PFSK-1 (cell line): ENCODE measurements around the gene DNAH6.

Source experiments
- FOXP2 ChIP-seq: optimal IDR thresholded peaks from 2 replicates; pipeline ENCODE3; 2011; ENCODE audit warnings: borderline replicate concordance, control low read depth, inconsistent platforms; ENCODE audit not compliant: insufficient read depth; ENCODE audit errors: extremely low read length, extremely low read depth
- POLR2AphosphoS5 ChIP-seq: IDR thresholded peaks from 2 replicates; pipeline ENCODE4 v1.6.1; 2012; ENCODE audit warnings: low read depth, mild to moderate bottlenecking, control low read depth, low read length, moderate library complexity
- SIN3A ChIP-seq: IDR thresholded peaks from 2 replicates; pipeline ENCODE4 v1.6.1; 2012; ENCODE audit warnings: mild to moderate bottlenecking, low read length, moderate library complexity, borderline replicate concordance; ENCODE audit not compliant: insufficient read depth
- TAF1 ChIP-seq: IDR thresholded peaks from 2 replicates; pipeline ENCODE4 v1.6.1; 2012; ENCODE audit warnings: low read length, control low read depth, borderline replicate concordance; ENCODE audit not compliant: insufficient read depth
- TF ChIP-seq, protein P1 (sequence below), 2 experiments: IDR thresholded peaks; 2 replicates each; pipeline versions ENCODE4 v1.6.1 to v1.8.0; 2011 to 2012; ENCODE audit warnings: low read depth in 2 of 2, low read length in 2 of 2, control low read depth in 1 of 2, inconsistent platforms in 1 of 2, mild to moderate bottlenecking in 1 of 2, moderate library complexity in 1 of 2; ENCODE audit not compliant: insufficient read depth in 1 of 2

Gene DNAH6

DNA sequence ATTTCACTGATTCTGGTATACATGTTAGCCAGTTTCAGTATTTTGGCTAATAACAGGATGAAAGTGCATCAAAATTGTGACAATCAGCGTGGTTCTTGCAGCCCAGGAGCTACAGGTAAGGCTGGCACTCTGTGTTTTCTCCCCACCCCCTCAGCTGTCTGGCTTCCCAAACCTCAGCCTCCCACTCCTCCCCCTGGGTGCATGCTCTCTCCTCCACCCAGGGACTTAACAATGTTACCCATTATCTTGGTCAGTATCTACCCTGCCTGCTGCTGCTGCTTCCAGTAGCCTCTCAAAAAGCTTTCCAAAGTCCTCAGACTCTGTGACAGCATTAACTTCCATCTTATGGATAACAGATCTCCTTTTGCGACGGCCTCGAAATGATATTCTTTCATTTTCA is 323.6 kb downstream of the DNAH6 start:
- TF ChIP-seq FOXP2 (no peak), POLR2AphosphoS5 (no peak), SIN3A (no peak), TAF1 (no peak)
- TF ChIP-seq, protein P1, sequence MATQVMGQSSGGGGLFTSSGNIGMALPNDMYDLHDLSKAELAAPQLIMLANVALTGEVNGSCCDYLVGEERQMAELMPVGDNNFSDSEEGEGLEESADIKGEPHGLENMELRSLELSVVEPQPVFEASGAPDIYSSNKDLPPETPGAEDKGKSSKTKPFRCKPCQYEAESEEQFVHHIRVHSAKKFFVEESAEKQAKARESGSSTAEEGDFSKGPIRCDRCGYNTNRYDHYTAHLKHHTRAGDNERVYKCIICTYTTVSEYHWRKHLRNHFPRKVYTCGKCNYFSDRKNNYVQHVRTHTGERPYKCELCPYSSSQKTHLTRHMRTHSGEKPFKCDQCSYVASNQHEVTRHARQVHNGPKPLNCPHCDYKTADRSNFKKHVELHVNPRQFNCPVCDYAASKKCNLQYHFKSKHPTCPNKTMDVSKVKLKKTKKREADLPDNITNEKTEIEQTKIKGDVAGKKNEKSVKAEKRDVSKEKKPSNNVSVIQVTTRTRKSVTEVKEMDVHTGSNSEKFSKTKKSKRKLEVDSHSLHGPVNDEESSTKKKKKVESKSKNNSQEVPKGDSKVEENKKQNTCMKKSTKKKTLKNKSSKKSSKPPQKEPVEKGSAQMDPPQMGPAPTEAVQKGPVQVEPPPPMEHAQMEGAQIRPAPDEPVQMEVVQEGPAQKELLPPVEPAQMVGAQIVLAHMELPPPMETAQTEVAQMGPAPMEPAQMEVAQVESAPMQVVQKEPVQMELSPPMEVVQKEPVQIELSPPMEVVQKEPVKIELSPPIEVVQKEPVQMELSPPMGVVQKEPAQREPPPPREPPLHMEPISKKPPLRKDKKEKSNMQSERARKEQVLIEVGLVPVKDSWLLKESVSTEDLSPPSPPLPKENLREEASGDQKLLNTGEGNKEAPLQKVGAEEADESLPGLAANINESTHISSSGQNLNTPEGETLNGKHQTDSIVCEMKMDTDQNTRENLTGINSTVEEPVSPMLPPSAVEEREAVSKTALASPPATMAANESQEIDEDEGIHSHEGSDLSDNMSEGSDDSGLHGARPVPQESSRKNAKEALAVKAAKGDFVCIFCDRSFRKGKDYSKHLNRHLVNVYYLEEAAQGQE (IDR thresholded peaks at IDR 0.05; ENCODE audit: insufficient read depth in 1 of 2, low read depth in 2 of 2, low read length in 2 of 2), result no peak

DNA sequence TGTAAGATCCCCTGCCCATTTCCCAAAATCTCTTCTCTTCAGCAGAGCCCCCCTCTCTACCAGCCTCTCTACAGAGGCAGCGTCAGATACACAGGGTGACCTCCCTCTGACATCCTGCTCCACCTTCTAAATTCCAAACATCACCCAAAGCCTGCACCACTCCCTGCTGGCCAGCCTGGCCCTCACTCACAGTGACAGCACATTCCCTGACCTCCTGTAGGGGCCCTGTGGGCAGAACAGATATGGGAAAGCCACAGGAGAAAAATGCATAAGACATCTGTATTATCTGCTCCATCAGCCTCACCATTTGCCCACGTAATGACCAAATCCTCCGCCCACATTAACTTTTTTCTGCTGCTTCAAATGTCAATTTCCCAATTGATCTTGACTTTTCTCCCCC is 324.0 kb downstream of the DNAH6 start:
- TF ChIP-seq, protein P1 (IDR thresholded peaks at IDR 0.05; ENCODE audit: insufficient read depth in 1 of 2, low read depth in 2 of 2, low read length in 2 of 2), result no peak
- TF ChIP-seq SIN3A, result no peak
- no peak for TF ChIP-seq FOXP2
- TF ChIP-seq POLR2AphosphoS5, result no peak
- TF ChIP-seq TAF1, result no peak

DNA sequence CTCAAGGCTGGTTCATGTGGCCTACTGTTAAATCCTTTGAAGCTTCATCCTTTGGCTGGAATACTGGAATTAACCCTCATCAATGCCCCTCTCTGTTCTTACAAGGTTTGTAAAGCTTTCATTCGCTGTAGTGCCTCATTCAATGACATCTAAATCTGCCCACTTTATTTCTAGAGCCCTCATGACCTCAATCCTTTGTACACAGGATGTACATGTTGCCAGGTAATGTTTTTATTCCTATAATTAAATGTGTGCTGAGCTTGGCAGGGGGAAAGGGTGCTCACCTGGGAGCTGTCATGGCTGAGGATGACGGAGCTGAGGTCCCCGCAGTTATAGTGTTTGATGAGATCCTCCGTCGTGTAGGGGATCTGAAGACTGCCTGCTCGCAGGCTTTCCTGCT is 325.3 kb downstream of the DNAH6 start:
- TF ChIP-seq, protein P1 (IDR thresholded peaks at IDR 0.05; ENCODE audit: insufficient read depth in 1 of 2, low read depth in 2 of 2, low read length in 2 of 2), result no peak
- TF ChIP-seq TAF1 (no peak), FOXP2 (no peak), SIN3A (no peak)

DNA sequence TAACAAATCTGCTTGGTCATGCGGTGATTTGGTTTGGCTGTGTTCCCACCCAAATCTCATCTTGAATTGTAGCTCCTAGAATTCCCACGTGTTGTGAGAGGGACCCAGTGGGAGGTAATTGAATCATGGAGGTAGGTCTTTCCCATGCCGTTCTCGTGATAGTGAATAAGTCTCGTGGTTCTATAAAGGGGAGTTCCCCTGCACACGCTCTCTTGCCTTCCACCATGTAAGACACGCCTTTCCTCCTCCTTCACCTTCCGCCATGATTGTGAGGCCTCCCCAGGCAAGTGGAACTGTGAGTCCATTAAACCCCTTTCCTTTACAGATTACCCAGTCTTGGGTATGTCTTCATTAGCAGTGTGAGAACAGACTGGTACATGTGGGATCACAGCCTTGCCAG is 327.8 kb downstream of the DNAH6 start:
- no peak for TF ChIP-seq TAF1
- TF ChIP-seq FOXP2, result no peak
- TF ChIP-seq, protein P1 (IDR thresholded peaks at IDR 0.05; ENCODE audit: insufficient read depth in 1 of 2, low read depth in 2 of 2, low read length in 2 of 2), result no peak
- no peak for TF ChIP-seq SIN3A
- no peak for TF ChIP-seq POLR2AphosphoS5
